Right atrium auricular region (tissue), 2 donors: ENCODE measurements around the gene PPP1R14C. TPM values are rescaled to one million over a fixed set of nuclear protein-coding genes. Genes with fewer than 3 reads are reported as not detected.
A peak's percentile ranks its signal among the peaks of the same experiment; 100 is the strongest.

ENCODE experiments used
- DNase-seq: peaks from one replicate; pipeline ENCODE4 v3.0.0-alpha.2; 2019; ENCODE audit warnings: low spot score
- H3K27ac ChIP-seq, 2 donors: fragments of 200-600 bp; sonication (generic); 1 replicate in 1 of 2; 2 replicates in 1 of 2; pipeline ENCODE4 v1.5.1; 2016 to 2019
- H3K27me3 ChIP-seq, 2 donors: fragments of 200-600 bp; sonication (generic); one replicate each; pipeline versions ENCODE4 v1.5.1 to v1.6.0; 2017 to 2019
- H3K36me3 ChIP-seq: fragments of 200-600 bp; sonication (generic); one replicate; pipeline ENCODE4 v1.5.1; 2016
- H3K4me1 ChIP-seq, 2 donors: fragments of 200-600 bp; sonication (generic); one replicate each; pipeline versions ENCODE4 v1.5.1 to v1.6.0; 2017 to 2019
- H3K4me3 ChIP-seq, 2 donors: fragments of 200-600 bp; sonication (generic); 1 replicate in 1 of 2; 2 replicates in 1 of 2; pipeline ENCODE4 v1.5.1; 2017 to 2019; ENCODE audit warnings: mild to moderate bottlenecking in 1 of 2, moderate library complexity in 1 of 2
- H3K9me3 ChIP-seq, 2 donors: fragments of 200-600 bp; sonication (generic); one replicate each; pipeline ENCODE4 v1.5.1; 2019
- total RNA-seq, 2 donors: library from RNA; depleted of rRNA; stranded (reverse); fragments of >200 nt; gene quantifications; one replicate each; pipeline ENCODE4 v1.1.0, GENCODE V29; 2016
- TF ChIP-seq, protein P1 (sequence below), 2 donors: fragments of 200-600 bp; sonication (generic); IDR thresholded peaks; one replicate each; pipeline ENCODE4 v1.5.1; 2019; ENCODE audit warnings: antibody characterized with exemption in 2 of 2

Gene PPP1R14C
- total RNA-seq, 2 donors from 2014 or later = 85.4 to 130 TPM

DNA sequence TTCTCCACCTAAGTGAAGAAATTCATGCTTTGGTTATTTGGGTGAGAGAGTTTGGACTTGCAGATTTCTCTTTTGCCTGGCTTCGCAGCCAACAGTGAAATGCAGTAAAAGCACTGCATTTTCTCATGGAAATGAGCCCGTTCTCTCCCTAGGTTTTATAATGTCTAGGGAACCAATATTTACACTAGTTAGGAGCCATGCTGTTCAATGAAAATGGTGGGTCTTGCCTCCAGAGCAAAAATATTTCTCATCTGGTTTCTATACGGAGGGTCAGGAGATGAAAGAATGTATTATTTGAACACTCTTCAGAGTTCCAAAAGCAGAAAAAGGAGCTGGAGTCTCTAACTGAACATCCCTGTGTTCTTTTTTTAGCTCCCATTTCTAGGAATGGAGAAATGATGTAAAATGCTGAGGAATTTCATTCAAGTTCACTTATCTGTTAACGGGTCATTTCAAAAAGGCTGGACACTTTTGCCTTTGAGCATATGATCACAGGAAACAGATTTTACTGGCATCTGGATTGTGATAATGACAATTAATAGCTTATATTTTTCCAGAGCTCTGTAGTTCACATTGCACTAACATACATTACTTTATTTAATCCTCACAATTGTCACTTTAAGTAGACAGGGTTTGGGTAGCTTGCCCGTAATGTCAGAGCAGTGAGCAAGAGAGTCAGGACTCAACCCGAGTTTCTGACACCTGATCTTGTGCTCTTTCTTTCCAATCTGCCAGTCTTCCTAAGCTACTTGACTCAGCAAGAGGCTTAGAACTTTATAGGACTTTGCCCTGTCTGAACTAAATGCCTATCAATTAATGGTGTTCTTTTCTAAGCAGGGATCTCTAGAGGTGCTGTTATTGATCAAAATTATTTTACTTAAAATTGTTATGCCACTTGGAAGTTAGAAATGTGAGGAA lies 78.0 kb downstream of the PPP1R14C start:
- no peak overlapping the region for H3K4me3 ChIP-seq
- TF ChIP-seq, protein P1, sequence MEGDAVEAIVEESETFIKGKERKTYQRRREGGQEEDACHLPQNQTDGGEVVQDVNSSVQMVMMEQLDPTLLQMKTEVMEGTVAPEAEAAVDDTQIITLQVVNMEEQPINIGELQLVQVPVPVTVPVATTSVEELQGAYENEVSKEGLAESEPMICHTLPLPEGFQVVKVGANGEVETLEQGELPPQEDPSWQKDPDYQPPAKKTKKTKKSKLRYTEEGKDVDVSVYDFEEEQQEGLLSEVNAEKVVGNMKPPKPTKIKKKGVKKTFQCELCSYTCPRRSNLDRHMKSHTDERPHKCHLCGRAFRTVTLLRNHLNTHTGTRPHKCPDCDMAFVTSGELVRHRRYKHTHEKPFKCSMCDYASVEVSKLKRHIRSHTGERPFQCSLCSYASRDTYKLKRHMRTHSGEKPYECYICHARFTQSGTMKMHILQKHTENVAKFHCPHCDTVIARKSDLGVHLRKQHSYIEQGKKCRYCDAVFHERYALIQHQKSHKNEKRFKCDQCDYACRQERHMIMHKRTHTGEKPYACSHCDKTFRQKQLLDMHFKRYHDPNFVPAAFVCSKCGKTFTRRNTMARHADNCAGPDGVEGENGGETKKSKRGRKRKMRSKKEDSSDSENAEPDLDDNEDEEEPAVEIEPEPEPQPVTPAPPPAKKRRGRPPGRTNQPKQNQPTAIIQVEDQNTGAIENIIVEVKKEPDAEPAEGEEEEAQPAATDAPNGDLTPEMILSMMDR (IDR thresholded peaks at IDR 0.05) = no peak
- no peaks in the 10 kb centered on the region for H3K9me3 ChIP-seq
- no peaks in the 10 kb centered on the region for H3K27me3 ChIP-seq
- DNase-seq = no peak
- H3K27ac ChIP-seq = no peak overlapping the region
- H3K4me1 ChIP-seq = peaks cover 0 to 13% of the 10 kb centered on the region in 2 donors
- no peaks in the 10 kb centered on the region for H3K36me3 ChIP-seq

DNA sequence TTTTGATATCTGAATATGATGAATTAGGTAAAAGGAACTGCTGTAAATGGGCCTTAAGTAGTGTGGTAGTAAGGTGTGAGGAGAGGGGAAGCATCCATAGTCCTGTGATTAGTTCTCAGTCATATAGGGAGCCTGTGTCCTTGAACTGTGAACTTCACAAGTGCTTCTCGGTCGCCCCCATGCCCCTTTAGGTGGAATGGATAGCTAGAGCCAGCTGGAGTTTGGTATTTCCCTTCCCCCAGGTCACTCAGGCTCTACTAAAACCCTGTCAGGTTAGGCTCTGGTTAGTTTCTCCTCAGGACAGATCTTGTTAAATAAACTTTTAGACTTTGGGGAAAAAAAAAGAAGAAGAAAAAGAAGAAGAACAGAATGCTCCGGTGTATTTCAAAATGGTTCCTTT lies 82.0 kb downstream of the PPP1R14C start:
- Histone ChIP-seq H3K9me3 (no peaks in the 10 kb centered on the region), H3K4me3 (no peak overlapping the region), H3K27me3 (no peaks in the 10 kb centered on the region), H3K36me3 (no peaks in the 10 kb centered on the region), H3K27ac (no peak overlapping the region), H3K4me1 (peaks cover 0 to 13% of the 10 kb centered on the region in 2 donors)
- TF ChIP-seq, protein P1 (IDR thresholded peaks at IDR 0.05) = no peak
- DNase-seq = no peak

DNA sequence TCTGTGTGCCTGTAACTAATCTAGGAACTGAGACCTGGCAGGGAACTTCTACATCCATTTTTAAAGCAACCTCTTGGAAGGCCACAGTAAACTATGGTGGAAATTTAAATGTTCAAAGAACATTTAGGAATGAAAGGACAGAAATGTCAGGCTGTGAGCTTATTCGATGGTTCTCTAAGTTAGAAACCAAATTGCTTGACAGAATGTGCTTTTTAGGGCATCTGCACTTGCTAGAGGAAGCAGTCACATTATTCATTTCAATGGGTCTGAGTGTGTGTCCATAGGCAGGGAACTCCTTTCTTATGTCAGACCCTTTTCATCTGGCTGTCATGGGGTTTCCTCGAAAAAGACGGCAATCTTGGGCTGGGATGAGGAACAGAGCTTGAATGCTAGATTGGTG lies 84.4 kb downstream of the PPP1R14C start:
- Histone ChIP-seq H3K9me3 (no peaks in the 10 kb centered on the region), H3K36me3 (no peaks in the 10 kb centered on the region), H3K27ac (no peak overlapping the region), H3K27me3 (no peaks in the 10 kb centered on the region), H3K4me1 (no peaks in the 10 kb centered on the region), H3K4me3 (no peak overlapping the region)
- no peak for DNase-seq
- TF ChIP-seq, protein P1 (IDR thresholded peaks at IDR 0.05) = no peak

DNA sequence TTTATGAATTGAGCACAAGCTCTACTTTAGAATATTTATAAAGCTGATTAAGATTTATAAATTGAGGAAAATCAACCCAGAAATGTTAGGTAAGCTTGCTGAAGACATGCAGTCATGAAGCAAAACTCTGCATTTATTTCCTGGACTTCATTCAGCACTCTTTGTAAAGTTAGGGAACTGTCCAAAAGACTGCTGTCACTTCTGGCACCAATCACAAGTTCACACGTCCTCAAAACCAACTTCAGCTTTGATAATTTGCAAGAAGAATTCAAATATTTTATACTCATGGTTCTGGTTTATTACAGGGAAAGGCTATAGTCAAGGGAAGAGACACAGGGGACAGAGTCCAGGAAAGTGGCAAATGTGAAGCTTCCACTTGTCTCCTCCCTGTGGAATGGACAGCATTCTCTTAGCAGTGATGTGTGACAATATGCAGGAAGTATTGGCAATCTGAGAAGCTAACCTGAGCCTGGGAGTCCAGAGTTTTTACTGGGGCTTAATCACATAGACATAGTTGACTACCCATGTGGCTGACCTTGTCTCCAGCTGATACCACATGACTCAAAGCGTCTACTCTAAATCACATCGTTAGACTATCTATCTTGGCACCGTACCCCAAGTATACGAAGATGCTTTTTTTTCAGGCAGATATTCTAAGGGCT lies 85.4 kb downstream of the PPP1R14C start:
- Histone ChIP-seq H3K36me3 (no peaks in the 10 kb centered on the region), H3K4me1 (no peaks in the 10 kb centered on the region), H3K4me3 (no peak overlapping the region), H3K9me3 (no peaks in the 10 kb centered on the region), H3K27ac (peak overlapping the region in 1 of 2 donors; percentile 32), H3K27me3 (no peaks in the 10 kb centered on the region)
- TF ChIP-seq, protein P1 (IDR thresholded peaks at IDR 0.05) = no peak
- no peak for DNase-seq

DNA sequence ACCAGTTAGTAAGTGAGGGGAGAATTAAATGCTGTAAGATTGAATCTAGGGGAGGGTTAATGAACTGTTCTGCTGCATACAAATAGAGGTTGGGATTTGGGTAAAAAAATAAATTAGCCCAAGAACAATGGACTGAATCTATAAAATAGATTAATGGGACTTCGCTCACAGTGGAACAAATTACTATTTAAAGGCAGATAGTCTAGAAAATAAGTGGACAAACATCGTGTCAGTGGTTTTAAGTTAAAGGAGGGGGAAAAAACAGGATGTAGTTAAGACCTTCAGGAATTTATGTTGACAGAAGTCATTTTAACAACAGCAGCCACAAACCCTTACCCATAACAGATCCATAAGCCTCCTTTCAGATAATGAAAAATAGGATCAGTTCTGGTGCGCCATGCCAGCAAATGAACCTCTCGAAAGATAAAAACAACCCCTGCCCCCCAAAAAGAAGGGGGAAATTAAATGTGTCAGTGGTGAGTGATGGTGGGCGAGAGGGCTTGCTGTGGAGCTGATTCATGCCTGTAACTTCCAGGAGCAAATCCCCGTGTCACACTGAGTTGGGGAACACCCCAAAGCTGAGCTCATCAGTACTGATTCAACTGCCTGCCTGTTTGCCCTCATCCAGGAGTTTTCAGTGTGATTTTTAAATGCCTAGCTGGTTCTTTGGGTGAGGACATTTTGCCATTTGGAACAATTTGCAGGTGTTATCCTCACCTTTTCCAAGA lies 86.8 kb downstream of the PPP1R14C start:
- no peaks in the 10 kb centered on the region for H3K4me1 ChIP-seq
- H3K27ac ChIP-seq = no peak overlapping the region
- no peak for DNase-seq
- no peaks in the 10 kb centered on the region for H3K36me3 ChIP-seq
- H3K4me3 ChIP-seq = no peak overlapping the region
- H3K27me3 ChIP-seq = no peaks in the 10 kb centered on the region
- TF ChIP-seq, protein P1 (IDR thresholded peaks at IDR 0.05) = no peak
- H3K9me3 ChIP-seq = no peaks in the 10 kb centered on the region
